BE2C (cell line): ENCODE results near the gene INPP4A.

Source experiments
- DNase-seq: peaks from one replicate; pipeline ENCODE4 v3.0.0-alpha.2; 2020
- H3K27me3 ChIP-seq: fragments of 250-450 bp; sonication (Bioruptor Pico); 2 replicates; pipeline ENCODE4 v1.5.1; 2020; ENCODE audit warnings: mild to moderate bottlenecking
- H3K36me3 ChIP-seq: fragments of 250-450 bp; sonication (Bioruptor Pico); 2 replicates; pipeline ENCODE4 v1.5.1; 2020; ENCODE audit warnings: mild to moderate bottlenecking
- H3K4me1 ChIP-seq: fragments of 250-450 bp; sonication (Bioruptor Pico); 2 replicates; pipeline ENCODE4 v1.5.1; 2020
- H3K4me3 ChIP-seq: 2 replicates; pipeline ENCODE4 v1.5.1; 2011; ENCODE audit warnings: low read depth, low read length
- H3K9me3 ChIP-seq: fragments of 250-450 bp; sonication (Bioruptor Pico); 2 replicates; pipeline ENCODE4 v1.5.1; 2020
- TF ChIP-seq, protein P1 (sequence below): IDR thresholded peaks from 2 replicates; pipeline ENCODE4 v1.5.1; 2012; ENCODE audit warnings: mild to moderate bottlenecking, low read depth, low read length

INPP4A gene

DNA sequence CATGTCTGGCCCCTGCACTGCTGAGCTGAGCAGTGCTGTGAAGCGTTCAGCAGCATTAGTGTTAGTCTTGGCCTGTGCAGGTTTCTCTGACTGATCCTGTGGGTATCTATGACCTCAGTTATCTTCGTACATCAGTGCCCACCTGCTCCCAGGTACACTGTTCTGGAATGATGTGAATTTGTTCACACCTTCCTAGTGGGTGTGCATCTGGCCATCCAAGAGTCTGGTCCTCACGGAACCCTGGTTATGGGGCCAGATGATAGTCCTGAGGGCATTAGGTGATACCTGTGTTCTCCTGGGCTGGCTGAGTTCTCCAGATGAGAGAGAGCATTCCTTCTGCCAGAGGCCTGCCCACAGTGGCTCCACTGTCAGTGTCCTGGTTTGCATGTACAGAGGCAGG is 57.2 kb downstream of the INPP4A start:
- Histone ChIP-seq H3K4me1 (no peaks in the 10 kb centered on the region; the same call in 1 of the 2 replicates), H3K4me3 (no peak overlapping the region), H3K36me3 (no peaks in the 10 kb centered on the region), H3K9me3 (no peaks in the 10 kb centered on the region), H3K27me3 (no peaks in the 10 kb centered on the region)
- no peak for DNase-seq
- TF ChIP-seq, protein P1, sequence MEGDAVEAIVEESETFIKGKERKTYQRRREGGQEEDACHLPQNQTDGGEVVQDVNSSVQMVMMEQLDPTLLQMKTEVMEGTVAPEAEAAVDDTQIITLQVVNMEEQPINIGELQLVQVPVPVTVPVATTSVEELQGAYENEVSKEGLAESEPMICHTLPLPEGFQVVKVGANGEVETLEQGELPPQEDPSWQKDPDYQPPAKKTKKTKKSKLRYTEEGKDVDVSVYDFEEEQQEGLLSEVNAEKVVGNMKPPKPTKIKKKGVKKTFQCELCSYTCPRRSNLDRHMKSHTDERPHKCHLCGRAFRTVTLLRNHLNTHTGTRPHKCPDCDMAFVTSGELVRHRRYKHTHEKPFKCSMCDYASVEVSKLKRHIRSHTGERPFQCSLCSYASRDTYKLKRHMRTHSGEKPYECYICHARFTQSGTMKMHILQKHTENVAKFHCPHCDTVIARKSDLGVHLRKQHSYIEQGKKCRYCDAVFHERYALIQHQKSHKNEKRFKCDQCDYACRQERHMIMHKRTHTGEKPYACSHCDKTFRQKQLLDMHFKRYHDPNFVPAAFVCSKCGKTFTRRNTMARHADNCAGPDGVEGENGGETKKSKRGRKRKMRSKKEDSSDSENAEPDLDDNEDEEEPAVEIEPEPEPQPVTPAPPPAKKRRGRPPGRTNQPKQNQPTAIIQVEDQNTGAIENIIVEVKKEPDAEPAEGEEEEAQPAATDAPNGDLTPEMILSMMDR = no peak

DNA sequence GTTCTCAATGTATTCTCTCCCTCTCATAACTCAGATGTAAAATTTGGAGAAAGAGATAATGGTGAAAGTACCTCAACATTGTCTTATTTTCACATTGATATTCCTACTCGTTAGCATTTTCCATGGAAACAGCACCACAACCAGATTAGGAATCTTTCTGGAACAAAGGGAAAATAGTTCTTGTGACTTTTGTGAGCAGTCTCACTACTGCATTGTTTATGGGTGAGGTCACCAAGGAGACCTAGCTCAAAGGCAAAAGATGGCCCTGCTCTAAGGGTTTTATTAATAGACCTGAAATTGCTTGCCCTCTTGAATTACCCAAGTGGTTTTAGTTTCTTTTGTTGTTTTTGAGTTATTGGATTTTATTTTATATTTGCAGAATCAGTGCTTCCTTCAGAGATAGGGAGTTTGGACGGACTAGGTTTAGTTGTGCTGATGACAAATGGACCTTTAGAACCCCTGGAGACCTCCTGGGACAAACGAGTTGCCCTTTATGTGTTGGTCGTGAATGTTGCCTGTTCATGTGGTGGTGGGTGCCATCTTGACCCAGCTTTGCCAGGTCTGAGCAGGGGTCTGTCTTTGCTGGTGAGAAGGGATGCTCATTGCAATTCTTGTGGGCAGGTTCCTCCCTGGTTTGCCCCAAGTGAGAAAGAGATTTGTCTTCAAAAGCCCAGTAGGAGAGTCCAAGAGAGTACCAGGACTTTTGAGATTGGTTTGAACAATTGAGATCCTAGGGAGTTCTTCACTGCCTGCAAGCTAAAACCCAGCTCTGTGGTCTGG is 58.1 kb downstream of the INPP4A start:
- no peaks in the 10 kb centered on the region for H3K36me3 ChIP-seq
- H3K4me3 ChIP-seq = no peak overlapping the region
- no peaks in the 10 kb centered on the region for H3K27me3 ChIP-seq
- no peaks in the 10 kb centered on the region for H3K9me3 ChIP-seq
- no peak for DNase-seq
- TF ChIP-seq, protein P1 = no peak
- no peaks in the 10 kb centered on the region; the same call in 1 of the 2 replicates for H3K4me1 ChIP-seq

DNA sequence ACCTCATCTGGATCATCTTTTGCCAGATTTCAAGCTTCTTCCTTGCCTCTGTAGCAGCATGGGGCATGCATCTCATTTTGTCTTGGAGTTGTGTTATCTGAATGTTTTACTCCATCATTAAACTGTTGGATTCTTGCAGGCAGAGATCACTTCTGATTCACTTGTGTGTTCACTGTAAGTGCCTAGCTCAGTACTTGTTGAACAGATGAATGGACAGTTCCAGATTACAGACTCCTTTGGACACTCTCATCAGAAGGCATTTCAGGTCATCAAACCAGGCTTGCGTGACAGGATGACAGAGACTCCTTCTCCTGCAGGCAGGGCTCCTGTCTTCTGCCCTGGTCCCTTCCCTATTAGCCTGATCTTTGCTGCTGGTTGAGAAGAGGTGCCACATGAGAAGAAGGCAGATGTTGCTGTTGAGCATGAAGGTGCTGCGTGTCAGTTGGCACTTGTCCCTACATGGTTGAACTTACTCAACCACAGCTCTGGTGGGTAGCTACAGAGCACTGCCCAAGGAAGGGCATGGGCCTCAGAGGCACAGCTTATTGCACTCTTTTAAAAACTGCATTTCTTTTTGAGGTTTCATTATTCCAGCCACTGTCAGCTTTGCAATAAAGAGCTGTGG is 58.9 kb downstream of the INPP4A start:
- TF ChIP-seq, protein P1 = no peak
- Histone ChIP-seq H3K4me1 (no peaks in the 10 kb centered on the region), H3K4me3 (no peak overlapping the region), H3K27me3 (no peaks in the 10 kb centered on the region), H3K36me3 (no peaks in the 10 kb centered on the region), H3K9me3 (no peaks in the 10 kb centered on the region)
- no peak for DNase-seq

DNA sequence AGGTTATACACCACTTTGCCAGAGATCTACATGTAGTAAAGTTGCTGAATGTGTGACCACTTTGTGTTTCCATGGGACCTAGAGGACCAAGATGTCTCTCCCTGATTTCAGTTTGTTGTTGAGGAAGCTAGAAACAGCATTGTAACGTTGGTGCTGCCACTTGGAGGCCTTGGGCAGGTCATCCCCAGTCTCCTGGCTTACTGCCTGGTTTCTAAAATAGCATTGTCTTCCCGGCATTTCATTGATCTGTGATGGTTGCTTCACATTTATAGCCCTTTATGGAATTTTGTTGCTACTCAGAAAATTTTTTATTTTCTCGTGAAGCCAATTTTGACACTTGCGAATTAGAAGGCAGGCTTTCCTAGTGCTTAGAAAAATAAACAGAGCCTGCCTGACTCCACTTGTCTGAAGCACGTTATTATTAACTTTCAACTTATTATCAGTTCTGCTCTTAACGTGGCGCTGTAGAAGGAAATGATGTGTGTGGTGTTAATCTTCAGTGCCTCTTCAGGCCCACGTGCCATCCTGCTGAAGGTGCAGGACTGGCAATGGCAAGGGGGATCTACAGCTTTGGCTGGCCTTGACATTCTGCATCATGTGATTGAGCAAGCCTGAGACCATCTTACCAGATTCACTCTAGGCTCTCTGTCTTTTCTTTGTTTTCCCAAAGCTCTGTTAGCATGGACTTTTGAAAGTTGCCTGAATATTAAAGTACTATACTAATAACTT is 59.9 kb downstream of the INPP4A start:
- DNase-seq = no peak
- H3K27me3 ChIP-seq = no peaks in the 10 kb centered on the region
- no peak overlapping the region for H3K4me3 ChIP-seq
- no peaks in the 10 kb centered on the region for H3K4me1 ChIP-seq
- H3K36me3 ChIP-seq = no peaks in the 10 kb centered on the region
- H3K9me3 ChIP-seq = no peaks in the 10 kb centered on the region
- TF ChIP-seq, protein P1 = no peak

DNA sequence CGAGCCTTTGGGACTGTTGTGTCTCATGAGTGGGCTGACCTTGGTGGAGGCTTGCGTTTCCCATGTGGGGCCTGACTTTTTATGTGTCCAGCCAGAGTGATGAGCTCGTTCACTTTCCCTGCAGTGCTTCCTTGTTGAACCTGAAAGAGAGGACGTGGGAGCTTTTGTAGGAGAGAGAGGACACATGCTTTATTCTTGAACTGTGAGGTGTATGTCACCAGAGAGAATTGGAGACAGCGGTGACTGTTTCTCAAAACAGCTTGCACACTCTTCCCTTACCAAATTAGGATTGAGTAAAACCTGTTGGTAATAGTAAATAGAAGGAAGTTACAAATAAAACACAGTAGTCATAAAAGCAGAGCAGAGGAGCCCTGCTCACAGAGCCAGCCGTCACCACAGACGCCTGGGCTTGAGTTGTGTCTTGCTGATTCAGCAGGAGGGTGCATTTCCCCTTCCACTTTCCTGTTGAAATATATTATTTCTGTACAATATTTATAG is 60.7 kb downstream of the INPP4A start:
- no peak for DNase-seq
- TF ChIP-seq, protein P1 = no peak

More for the DNA sequence above, 60.7 kb downstream of the INPP4A start:
- Histone ChIP-seq H3K9me3 (no peaks in the 10 kb centered on the region), H3K36me3 (no peaks in the 10 kb centered on the region), H3K4me3 (no peak overlapping the region), H3K4me1 (no peaks in the 10 kb centered on the region), H3K27me3 (no peaks in the 10 kb centered on the region)
